HL-60 (cell line): ENCODE measurements around the gene CAMKK2.

Source experiments
- DNase-seq, 2 experiments: peaks; one replicate each; pipeline ENCODE4 v3.0.0-alpha.2; 2010 to 2020; ENCODE audit warnings: low read depth in 1 of 2, low spot score in 1 of 2
- H3K27ac ChIP-seq: fragments of 250-450 bp; sonication (Bioruptor Pico); replicated peaks from 2 replicates; pipeline ENCODE4 v1.5.1; 2020; ENCODE audit warnings: mild to moderate bottlenecking, moderate library complexity
- H3K27me3 ChIP-seq: fragments of 250-450 bp; sonication (Bioruptor Pico); 2 replicates; pipeline ENCODE4 v1.5.1; 2021; ENCODE audit warnings: mild to moderate bottlenecking, moderate library complexity; ENCODE audit not compliant: insufficient read depth, poor library complexity, severe bottlenecking
- H3K4me3 ChIP-seq: replicated peaks from 2 replicates; pipeline ENCODE4 v1.5.1; 2011; ENCODE audit warnings: mild to moderate bottlenecking, control low read depth, low read length; ENCODE audit not compliant: insufficient read depth
- CTCF ChIP-seq: IDR thresholded peaks from one replicate; pipeline ENCODE4 v1.5.1; 2011; ENCODE audit warnings: low read length, control low read depth, inconsistent platforms; ENCODE audit not compliant: insufficient read depth
- GABPA ChIP-seq: IDR thresholded peaks from 2 replicates; pipeline ENCODE4 v1.6.1; 2012; ENCODE audit warnings: low read depth
- POLR2AphosphoS5 ChIP-seq: IDR thresholded peaks from 2 replicates; pipeline ENCODE4 v1.6.1; 2012; ENCODE audit warnings: low read depth
- REST ChIP-seq: IDR thresholded peaks from 2 replicates; pipeline ENCODE4 v1.6.1; 2012; ENCODE audit warnings: low read depth; ENCODE audit not compliant: insufficient replicate concordance
- SPI1 ChIP-seq: IDR thresholded peaks from 2 replicates; pipeline ENCODE4 v1.6.1; 2012; ENCODE audit warnings: low read depth, mild to moderate bottlenecking, borderline replicate concordance

Gene CAMKK2

GRCh38 chr12:121238086-121238485 lies 58.4 kb downstream of the CAMKK2 start:
- TF ChIP-seq POLR2AphosphoS5 = no peak
- TF ChIP-seq CTCF = no peak
- TF ChIP-seq GABPA = no peak
- TF ChIP-seq SPI1 = no peak
- no peak for TF ChIP-seq REST
- Histone ChIP-seq H3K27ac (peak overlapping the region; percentile 95), H3K4me3 (no peak overlapping the region), H3K27me3 (no peaks in the 10 kb centered on the region)
- DNase-seq = no peak

GRCh38 chr12:121237415-121237814 lies 59.1 kb downstream of the CAMKK2 start:
- Histone ChIP-seq H3K27ac (peak overlapping the region; percentile 95), H3K27me3 (no peaks in the 10 kb centered on the region), H3K4me3 (no peak overlapping the region)
- 0 out of 2 replicates have a peak, but pooled peaks have one; percentile 27 for TF ChIP-seq POLR2AphosphoS5
- no peak for TF ChIP-seq SPI1
- TF ChIP-seq REST = no peak
- no peak for DNase-seq

- TF ChIP-seq GABPA = no peak
- no peak for TF ChIP-seq POLR2AphosphoS5
- no peak for TF ChIP-seq CTCF
- no peak for TF ChIP-seq SPI1
- no peak for TF ChIP-seq REST
- Histone ChIP-seq H3K4me3 (no peak overlapping the region), H3K27me3 (no peaks in the 10 kb centered on the region), H3K27ac (no peak overlapping the region)
- DNase-seq = no peak
Measured at GRCh38 chr12:121236776-121237175, 59.7 kb downstream of the CAMKK2 start.

GRCh38 chr12:121233628-121234020 lies 62.9 kb downstream of the CAMKK2 start:
- TF ChIP-seq POLR2AphosphoS5 (no peak; the same call in 1 of the 2 replicates), REST (no peak), SPI1 (no peak), CTCF (no peak), GABPA (no peak)
- H3K27ac ChIP-seq = no peak overlapping the region

More at GRCh38 chr12:121233628-121234020, 62.9 kb downstream of the CAMKK2 start:
- no peak overlapping the region for H3K4me3 ChIP-seq
- no peaks in the 10 kb centered on the region for H3K27me3 ChIP-seq
- DNase-seq = no peak
